NOMO-1 treated with dmso at 0.1 percent for 144 hours (cell line): ENCODE measurements around the gene ADAMTS14.
"Not testable (repeated sequence)": the region's sequence is repeated elsewhere in the genome, so short reads cannot be mapped to it uniquely, and the experiment has no call there.

Experiments
- DNase-seq: peaks from one replicate; lab custom pipeline; 2025; ENCODE audit not compliant: unreplicated experiment; lab: John Stamatoyannopoulos, UW

Gene ADAMTS14

DNA sequence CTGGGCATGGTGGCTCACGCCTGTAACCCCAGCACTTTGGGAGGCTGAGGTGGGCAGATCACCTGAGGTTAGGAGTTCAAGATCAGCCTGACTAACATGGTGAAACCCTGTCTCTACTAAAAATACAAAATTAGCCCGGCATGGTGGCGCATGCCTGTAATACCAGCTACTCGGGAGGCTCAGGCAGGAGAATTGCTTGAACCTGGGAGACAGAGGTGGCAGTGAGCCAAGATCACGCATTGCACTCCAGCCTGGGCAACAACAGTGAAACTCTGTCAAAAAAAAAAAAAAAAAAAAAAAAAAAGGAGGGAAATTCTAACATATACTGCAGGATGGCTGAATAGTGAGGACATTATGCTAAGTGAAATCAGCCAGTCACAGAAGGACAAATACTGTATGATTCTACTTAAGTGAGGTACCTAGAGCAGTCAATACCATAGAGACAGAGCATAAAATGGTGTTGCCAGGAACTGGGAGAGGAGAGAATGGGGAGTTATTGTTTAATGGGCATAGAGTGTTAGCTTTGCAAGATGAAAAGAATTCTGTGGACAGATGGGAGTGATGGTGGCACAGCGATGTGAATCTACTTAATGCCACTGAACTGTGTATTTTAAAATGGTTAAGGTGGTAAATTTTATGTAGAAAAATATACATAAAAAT, 95.8 kb downstream of the ADAMTS14 start:
- DNase-seq = not testable (repeated sequence)

DNA sequence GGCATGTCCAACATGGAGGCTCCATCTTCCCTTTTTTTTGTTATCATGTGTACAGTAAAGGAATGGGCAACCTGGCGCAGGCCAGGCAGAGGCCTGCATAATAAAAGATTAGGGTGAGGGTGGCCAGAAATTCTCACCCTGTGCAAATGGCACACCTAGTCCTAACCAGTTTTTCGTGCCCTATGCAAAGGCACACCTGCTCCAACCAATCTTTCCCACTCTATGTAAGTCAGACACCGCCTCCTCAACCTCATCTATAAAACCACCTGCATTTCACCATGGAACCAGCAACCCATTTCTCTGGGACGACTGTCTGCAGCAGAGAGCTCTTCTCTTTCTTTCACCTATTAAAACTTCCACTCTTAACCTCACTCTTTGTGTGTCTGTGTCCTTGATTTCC, 96.8 kb downstream of the ADAMTS14 start:
- no peak for DNase-seq

DNA sequence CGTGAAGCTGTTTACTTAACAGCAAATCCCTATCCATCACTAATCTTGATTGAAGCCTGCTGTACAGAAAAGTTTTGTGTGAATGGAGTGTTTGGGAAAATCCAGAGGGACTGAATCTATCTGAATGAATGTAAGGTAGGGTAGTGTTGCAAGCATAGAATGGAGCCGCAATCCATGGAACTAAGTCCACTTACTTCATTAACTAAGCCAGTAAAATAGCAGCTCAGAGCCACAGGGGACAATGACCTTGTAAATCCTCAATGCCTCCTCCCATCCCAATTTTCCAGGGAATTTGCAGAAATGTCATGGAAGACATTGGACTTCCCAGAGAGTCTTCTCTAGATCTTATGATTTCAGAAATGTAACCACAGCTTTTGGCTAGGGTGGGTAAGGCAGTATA, 97.7 kb downstream of the ADAMTS14 start:
- DNase-seq = no peak

DNA sequence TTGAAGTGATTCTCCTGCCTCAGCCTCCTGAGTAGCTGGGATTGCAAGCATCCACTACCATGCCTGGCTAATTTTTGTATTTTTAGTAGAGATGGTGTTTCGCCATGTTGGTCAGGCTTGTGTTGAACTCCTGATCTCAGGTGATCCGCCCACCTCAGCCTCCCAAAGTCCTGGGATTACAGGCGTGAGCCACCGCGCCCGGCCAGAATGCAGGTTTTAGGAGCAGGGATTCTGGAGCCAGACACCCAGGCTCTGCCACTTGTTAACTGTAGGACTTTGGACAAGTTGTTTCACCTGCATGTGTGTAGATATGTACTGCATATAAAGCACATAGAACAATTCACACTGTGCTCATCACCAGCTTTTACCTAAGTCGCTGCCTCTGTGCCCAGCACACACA, 98.2 kb downstream of the ADAMTS14 start:
- not testable (repeated sequence) for DNase-seq

DNA sequence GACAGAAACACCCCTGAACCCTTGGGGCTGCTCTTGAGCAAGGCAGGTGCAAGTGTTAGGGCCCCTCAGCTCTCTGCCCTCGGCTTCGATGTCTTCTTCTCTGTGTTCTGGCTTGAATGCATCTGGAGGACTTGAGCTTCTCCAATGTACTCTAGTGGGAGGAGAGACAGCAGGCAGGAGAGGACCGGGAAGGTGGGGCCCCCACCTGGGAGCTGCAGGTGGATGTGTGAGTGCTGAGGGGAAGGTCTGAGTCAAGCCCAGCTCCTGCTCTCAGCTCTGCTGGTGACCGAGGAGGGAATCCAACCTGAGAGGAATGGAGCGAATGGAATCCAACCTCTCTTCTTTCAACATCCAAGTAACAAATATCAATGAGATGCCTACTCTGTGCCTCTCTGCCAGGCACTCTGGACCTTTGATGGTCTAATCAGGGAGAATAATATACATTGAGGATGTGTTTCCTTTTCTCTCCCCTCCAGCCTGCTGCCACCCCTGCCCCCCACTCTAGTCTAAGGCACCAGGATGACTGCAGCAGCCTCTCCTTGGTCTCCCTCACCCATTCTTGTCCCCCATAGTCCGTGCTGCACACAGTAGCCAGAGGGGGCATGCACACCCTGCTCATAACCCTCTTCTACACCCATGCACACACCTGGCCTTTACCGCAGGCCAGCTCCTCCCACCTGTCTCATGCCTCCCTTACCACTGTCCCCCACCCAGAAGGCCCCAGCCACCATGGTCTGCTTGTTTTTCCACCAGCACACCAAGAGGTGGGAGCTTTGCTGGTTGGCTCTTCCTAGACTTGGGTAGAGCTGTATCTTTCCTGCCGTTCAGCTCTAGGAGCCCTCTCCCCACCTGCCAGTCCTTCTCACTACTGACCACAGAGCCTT, 99.2 kb downstream of the ADAMTS14 start:
- no peak for DNase-seq

DNA sequence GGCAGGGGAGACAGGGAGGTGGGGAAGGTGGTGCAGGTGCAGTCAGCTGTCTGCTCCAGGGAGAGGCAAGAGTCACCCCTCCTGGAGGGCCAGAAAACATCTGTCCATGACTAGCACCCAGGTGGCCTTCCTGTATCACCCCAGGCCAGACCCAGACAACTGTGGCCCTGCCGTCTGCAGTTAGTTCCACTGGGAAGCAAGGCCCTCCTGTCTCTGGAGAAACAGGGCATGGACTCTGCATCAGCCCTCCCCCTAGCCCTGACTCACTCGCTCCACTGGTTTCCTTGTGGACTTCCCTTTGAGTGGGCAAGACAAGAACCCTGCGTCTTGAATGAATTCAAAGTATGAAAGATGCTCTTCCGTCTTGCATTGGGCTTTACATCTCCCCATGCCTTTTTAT, 100.3 kb downstream of the ADAMTS14 start:
- DNase-seq = no peak

DNA sequence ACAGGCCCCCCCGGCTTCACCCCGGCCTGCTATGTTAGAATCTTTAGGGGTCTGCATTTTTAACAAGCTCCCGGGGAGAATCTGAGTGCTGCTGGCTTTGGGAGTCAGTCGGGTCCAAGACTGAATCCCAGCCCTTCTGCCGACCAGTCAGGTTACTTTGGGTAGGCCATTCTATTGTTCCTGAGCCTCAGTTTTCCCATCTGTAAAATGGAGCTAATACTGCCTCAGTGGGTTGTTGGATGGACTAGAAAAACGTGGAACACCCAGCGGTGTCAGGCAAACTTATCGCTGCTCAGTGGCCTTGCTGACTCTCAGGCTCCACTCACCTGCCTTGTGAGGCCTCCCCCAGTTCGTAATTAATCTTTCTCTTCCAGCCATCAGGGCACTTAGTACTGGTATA, 101.2 kb downstream of the ADAMTS14 start:
- no peak for DNase-seq

DNA sequence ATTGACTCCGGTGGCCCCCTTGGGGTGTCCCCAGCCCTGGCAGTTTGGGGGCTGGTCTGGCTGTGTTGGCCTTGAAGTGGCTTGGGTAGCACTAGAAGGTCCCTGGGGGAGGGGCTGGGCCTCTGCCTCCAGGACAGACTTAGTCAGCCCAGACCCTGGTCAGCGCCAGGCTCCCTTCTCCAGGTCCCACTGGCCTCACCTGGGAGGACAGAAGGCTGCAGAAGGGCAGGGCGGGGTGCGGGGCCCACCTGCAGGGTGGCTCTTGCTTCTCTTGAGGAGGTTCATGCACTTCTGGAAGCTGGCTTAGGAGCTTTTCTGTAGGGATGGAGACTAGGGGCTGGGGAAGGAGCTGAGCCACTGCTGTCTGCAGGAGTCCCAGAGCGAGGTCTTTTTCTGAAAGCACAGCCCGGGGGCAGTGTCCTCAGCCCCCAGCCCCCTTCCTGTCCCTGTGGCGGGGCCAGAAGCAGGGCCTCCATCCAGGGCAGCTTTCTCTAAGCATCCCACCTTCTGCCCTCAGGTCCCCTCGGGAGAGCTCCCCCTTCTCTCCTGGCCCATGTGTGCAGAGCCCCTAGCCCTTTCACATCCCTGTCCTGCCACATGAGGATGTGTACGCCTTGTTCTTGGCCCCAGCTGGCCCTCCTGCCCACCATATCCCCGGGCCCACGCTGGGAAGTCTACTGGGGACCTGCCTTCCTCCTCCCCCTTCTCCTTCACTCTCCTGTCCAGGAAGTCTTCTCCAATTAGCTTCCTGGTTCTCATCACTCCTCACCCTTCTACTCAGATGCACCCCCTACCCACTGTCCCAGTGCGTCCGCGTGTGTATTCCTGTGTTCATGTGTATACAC, 101.9 kb downstream of the ADAMTS14 start:
- no peak for DNase-seq

DNA sequence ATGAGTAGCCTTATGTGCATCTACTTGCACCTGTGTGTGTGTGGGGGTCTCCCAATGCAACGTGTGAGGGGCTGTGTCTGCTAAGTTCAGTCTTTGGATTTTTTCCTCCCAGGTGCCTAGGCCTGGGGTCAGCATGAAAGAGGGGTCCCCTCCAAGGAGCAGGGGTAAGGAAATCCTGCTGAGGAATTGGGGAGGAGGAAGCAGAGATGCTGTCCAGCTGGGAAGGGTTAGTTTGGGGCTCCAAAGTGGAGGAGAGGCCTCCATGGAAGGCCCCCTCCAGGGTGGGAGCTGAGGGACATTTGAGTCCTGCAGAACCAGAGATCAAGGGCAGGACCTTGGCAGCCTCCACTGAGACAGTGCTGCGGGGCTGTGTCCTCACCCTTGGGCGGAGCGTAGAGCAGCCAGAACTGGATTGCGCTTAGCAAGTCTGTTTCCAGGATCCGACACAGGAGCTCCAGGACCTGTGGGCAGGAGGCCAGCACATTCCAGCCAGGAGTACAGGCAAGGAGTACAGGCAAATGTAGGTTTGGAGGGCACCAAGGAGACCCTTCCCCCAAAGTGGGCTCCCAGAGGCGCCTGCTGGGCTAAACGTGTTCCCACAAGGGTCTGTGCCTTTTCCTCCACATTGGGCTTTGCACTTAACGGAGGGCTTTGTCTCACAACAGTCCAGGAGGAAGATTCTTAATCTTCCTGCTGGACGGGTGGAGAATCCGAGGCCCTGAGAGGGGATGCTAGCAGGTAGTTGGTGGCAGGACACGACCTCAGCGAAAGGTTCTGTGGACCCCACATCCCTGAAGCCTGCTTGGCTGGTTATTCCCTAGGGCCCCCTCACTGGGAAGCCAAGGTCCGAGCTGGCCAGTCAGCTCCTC, 102.7 kb downstream of the ADAMTS14 start:
- DNase-seq = no peak

DNA sequence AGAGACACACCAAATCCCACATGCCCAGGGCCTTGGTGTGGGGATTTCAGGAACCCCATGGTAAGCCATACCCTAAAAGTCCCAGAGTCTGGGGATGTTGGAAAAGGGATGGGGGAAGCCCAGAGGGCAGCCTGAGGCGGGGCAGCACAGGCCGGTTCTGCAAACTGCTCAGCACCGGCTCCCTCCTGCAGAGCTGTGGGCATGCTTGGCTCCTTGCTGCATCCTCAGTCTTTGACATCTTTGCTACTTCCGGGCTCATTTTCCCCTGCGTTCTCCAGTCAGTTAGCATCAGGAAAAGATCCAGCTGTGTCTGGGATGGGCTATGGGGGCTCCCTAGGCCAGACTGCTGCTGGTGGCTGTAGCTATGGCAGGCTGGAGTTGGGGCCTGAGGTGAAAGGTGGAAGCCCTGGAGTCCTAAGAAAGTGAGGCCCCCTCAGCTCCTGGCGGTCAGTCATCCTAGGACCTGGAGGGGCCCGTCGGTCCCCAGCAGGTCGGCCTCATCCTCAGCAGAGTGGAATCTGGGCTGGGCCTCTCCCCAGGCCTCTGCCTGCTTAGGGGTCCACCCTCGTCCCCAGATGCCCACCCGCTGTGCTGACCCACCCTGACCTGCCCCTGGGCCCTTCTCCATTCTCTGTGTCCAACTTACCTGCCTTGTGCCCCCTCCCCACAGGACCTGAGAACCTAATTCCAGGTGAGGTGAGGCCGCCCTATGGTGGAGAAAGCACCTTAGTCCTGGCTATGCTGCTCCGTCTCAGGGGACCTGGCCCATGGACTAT, 103.6 kb downstream of the ADAMTS14 start:
- DNase-seq = no peak

DNA sequence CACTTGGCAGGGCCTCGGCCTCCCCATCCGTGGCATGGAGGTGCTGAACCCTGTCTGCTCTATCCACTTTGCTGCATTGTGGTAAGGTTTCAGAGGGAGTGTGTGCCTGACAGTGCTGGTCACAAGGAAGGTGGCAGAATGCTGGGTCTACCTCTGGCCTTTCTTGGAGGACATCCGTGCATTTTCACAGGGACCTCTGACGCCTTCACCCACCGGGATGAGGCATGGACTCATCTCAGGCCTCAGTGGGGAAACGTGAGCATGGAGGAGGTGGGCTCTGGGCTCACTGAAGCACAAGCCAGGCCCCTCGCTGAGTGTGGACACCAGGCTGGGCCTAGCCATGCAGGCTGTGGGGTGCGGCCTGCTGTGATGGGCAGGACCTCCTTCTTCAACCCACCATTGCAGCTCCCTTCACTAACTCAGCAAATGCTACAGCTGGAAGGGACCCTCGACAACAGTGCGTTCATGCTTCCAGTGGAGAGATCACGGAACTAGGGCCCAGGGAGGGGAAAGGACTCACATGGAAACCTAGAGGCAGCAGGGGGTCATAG, 104.2 kb downstream of the ADAMTS14 start:
- DNase-seq = no peak

DNA sequence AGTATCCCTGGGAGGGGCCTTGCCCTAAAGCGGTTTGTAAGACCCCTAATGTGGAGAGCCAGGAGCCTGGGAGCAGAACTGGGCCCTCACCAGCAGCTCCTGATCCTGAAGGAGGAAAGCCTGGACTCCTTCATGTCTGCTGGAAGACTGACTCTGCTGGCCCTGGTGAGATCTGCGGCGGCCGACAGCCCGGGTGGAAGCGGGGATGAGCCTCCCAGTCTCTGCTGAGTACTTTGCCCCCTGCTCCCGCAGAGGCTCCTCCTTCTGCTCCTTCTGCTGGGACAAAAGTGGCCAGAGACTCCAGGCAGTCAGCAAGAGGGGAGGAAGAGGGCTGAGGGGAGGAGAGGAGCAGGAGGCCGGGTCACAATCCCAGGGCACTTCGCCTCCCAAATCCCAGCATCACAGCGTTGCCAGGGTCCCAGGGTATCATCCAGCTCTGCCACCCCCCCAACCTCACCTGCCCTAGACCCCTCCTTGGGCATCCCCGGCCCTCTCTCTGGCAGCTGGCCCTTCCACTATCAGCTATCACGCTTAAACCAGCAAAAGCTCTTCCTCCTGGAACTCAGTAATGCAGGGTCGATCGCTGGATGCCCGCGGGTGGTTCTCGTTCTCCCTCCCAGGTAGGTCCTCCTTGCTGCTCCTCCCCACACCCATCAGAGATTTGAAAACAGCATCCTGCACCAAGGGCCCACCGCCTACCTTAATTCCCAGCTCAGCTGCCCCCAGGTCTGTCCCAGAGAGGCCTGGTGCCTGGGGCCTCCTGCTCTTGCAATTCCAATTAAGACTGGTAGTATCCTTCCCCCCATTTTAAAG, 105.0 kb downstream of the ADAMTS14 start:
- DNase-seq = no peak

DNA sequence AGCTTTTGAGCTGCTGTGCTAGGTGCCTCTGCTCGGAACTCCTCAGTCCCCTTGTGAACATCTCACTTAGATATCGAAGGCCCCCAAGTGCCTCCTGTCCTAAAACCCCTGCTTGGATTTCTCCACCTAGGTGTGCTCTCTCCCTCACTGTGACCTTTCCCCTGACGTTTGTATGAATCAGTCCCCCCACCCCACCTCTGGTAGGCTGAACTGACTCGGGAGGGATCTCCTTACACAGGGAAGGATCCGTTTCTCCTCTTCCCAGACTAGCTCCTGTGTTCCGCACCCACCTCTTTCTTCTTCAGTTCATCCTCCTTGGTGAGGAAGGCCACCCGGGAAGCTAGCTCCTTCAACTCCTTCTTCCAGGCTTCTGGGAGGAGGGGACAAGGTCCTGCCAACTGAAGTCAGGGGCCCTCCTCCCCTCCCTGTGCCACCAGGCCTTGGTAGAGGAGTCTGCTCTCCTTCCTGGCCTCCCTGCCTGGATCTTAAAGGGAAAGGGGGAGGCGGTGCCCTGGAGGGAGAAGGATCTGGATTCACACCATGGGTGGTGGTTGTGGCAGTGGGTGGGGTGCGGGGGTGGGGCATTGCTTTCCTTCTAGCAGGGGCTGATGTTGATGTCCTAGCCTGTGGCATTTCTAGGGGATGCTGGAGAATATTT, 106.1 kb downstream of the ADAMTS14 start:
- no peak for DNase-seq

DNA sequence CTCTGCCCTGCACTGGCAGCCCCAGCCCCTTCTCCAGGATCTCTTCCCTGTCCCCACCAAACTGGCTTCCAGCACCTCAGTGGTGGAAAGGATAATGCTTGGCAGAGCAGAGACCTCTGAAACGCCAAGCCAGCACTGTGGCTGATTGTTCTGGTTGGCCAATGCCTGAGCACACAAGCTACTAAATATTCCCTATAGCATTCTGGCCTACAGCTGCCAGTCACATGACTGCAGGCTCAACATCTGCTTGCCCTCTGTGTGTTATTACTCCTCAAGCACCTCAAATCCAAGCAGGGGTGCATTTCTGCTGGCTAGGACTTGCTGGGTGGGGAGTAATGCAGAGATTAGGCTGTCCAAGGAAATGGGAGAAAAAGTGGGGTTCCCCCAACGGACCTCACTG, 106.8 kb downstream of the ADAMTS14 start:
- DNase-seq = no peak

DNA sequence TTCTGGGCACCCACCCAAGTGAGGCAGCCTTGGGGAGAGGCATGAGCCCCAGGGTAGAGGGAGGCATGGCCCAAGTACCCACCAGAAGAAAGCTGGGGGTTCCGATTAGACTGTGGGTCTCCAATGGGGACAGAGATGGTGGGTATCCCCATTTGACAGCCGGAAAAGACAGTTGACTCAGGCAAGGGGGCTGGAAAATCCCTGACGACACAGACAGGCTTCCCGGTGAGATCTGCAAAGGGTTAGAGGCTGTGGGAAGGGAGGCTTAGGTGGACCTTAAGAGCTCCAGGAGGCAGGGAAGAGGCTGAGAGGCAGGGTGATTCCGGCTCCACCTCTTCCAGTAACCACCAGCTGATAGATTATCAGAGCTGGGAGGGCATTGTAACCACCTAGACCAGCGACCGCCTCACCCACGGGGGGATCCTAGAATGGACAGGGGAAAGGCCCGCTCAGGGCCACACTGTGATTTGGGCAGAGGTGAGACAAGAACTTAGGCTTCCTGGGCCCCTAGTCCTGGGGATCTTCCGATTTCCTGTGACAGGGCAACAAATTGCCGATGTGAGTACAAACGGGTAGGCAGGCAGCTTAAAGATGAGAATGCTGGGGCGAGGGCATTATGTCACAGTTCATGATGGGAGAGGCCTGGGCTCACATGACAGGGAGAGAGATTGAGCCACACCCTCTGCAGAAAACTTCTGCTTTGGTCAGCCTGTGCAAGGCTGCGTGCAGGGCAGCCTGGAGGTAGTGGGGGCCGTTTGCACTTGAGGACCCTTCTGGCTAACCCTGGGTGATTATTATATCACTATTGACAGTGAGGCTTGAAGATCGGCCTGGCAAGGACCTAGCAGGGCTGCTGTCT, 107.4 kb downstream of the ADAMTS14 start:
- no peak for DNase-seq

DNA sequence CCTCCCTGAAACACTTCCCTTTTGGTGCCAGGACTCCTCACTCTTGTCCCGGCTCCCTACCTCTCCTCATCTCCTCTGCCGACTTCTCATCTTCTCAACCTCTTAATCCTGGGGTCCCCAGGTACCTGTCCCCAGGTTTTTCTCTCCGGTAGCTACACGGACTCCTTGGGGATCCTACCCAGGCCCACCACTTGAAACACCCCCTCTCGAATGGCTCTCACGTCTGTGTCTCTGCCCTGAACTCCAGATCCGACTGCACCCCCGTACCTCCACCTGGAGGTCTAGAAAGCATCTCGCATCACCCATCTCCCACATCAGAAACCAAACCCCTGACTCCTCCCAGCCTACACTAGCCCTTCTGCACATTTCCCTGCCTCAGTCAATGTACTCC, 108.1 kb downstream of the ADAMTS14 start:
- no peak for DNase-seq

DNA sequence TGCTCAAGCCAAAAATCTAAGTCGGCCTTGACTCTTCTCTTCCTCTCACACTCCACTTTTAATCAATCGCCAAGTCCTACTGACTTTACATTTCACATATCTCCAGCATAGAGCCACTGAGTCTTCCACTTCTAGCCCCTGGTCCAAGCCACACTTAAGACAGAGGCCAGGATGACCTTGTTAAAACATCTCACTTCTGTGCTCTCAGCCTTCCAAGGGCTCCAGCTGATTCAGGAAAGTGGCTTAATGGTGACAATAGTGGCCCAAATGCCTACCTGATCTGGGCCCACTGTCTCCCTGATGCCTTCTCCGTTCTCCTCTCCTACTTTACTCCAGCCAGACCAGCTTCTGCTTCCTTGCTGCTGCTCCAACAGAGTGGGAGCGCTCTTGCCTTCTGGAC, 108.5 kb downstream of the ADAMTS14 start:
- DNase-seq = no peak
